ENCODE measurements around the gene SLC25A24. TPM values are rescaled to one million over a fixed set of nuclear protein-coding genes. Genes with fewer than 3 reads are reported as not detected.
"Not testable (repeated sequence)": the region's sequence is repeated elsewhere in the genome, so short reads cannot be mapped to it uniquely, and the experiment has no call there.

The SLC25A24 gene
- 31.7 to 34.3 TPM (median 31.8 TPM) in 3 replicates for total RNA-seq

- TF ChIP-seq CTCF (IDR thresholded peaks at IDR 0.05; ENCODE audit: unreplicated experiment) = no peak
- H3K36me3 Mint-ChIP-seq = peaks cover 28% of the 10 kb centered on the region
- peak; percentile 36 to 77 for DNase-seq (ENCODE audit: low spot score in 2 of 2, unreplicated experiment in 2 of 2)
- H3K4me1 Mint-ChIP-seq = peaks cover 29% of the 10 kb centered on the region
- H3K27ac Mint-ChIP-seq = peak within 1 kb of the TSS; percentile 90
- H3K9me3 Mint-ChIP-seq = peaks cover 16% of the 10 kb centered on the region
- peaks cover 6% of the 10 kb centered on the region for H3K27me3 Mint-ChIP-seq (ENCODE audit: low read depth)
- peak within 1 kb of the TSS; percentile 89 for H3K4me3 Mint-ChIP-seq
These were observed at the start of gene SLC25A24 for GRCh38 chr1:108199781-108200686. SLC25A24 (minus strand) TSS chr1:108200343; CDS start chr1:108200138, 205 bp downstream.

GRCh38 chr1:108243976-108244375, 43.8 kb upstream of the SLC25A24 start, which contains the start of gene NBPF4:
NBPF4 (minus strand) TSS chr1:108244076; CDS start chr1:108243761, 315 bp downstream.
- H3K9me3 Mint-ChIP-seq; DNase-seq (ENCODE audit: low spot score in 2 of 2, unreplicated experiment in 2 of 2); H3K36me3 Mint-ChIP-seq; H3K4me3 Mint-ChIP-seq; H3K4me1 Mint-ChIP-seq; H3K27me3 Mint-ChIP-seq (ENCODE audit: low read depth); H3K27ac Mint-ChIP-seq: not testable (repeated sequence)

GRCh38 chr1:108239426-108239825, 39.3 kb upstream of the SLC25A24 start:
- H3K27me3 Mint-ChIP-seq (ENCODE audit: low read depth); H3K9me3 Mint-ChIP-seq; H3K4me3 Mint-ChIP-seq; H3K36me3 Mint-ChIP-seq; DNase-seq (ENCODE audit: low spot score in 2 of 2, unreplicated experiment in 2 of 2); H3K4me1 Mint-ChIP-seq; H3K27ac Mint-ChIP-seq: not testable (repeated sequence)

GRCh38 chr1:108235308-108235707, 35.2 kb upstream of the SLC25A24 start:
- not testable (repeated sequence) for H3K9me3 Mint-ChIP-seq; H3K4me1 Mint-ChIP-seq; H3K36me3 Mint-ChIP-seq; H3K4me3 Mint-ChIP-seq; DNase-seq (ENCODE audit: low spot score in 2 of 2, unreplicated experiment in 2 of 2); H3K27ac Mint-ChIP-seq; H3K27me3 Mint-ChIP-seq (ENCODE audit: low read depth)

GRCh38 chr1:108232183-108232582, 32.0 kb upstream of the SLC25A24 start:
- H3K4me3 Mint-ChIP-seq; H3K9me3 Mint-ChIP-seq; H3K27me3 Mint-ChIP-seq (ENCODE audit: low read depth); DNase-seq (ENCODE audit: low spot score in 2 of 2, unreplicated experiment in 2 of 2); H3K36me3 Mint-ChIP-seq; H3K4me1 Mint-ChIP-seq; H3K27ac Mint-ChIP-seq: not testable (repeated sequence)

GRCh38 chr1:108229976-108230375, 29.8 kb upstream of the SLC25A24 start:
- not testable (repeated sequence) for H3K27me3 Mint-ChIP-seq (ENCODE audit: low read depth); H3K4me3 Mint-ChIP-seq; H3K36me3 Mint-ChIP-seq; DNase-seq (ENCODE audit: low spot score in 2 of 2, unreplicated experiment in 2 of 2); H3K4me1 Mint-ChIP-seq; H3K9me3 Mint-ChIP-seq; H3K27ac Mint-ChIP-seq

GRCh38 chr1:108227772-108228171, 27.6 kb upstream of the SLC25A24 start:
- not testable (repeated sequence) for H3K36me3 Mint-ChIP-seq; H3K27me3 Mint-ChIP-seq (ENCODE audit: low read depth); H3K4me3 Mint-ChIP-seq; H3K9me3 Mint-ChIP-seq; DNase-seq (ENCODE audit: low spot score in 2 of 2, unreplicated experiment in 2 of 2); H3K27ac Mint-ChIP-seq; H3K4me1 Mint-ChIP-seq

GRCh38 chr1:108226855-108227254, 26.7 kb upstream of the SLC25A24 start:
- not testable (repeated sequence) for H3K4me1 Mint-ChIP-seq; H3K4me3 Mint-ChIP-seq; H3K27ac Mint-ChIP-seq; H3K27me3 Mint-ChIP-seq (ENCODE audit: low read depth); H3K36me3 Mint-ChIP-seq; H3K9me3 Mint-ChIP-seq; DNase-seq (ENCODE audit: low spot score in 2 of 2, unreplicated experiment in 2 of 2)

- not testable (repeated sequence) for H3K4me3 Mint-ChIP-seq; H3K36me3 Mint-ChIP-seq; H3K27ac Mint-ChIP-seq; H3K27me3 Mint-ChIP-seq (ENCODE audit: low read depth); H3K4me1 Mint-ChIP-seq; DNase-seq (ENCODE audit: low spot score in 2 of 2, unreplicated experiment in 2 of 2); H3K9me3 Mint-ChIP-seq
These were observed 23.1 kb upstream of the SLC25A24 start for GRCh38 chr1:108223226-108223625.

GRCh38 chr1:108217515-108218174, 17.5 kb upstream of the SLC25A24 start:
- H3K4me3 Mint-ChIP-seq; DNase-seq (ENCODE audit: low spot score in 2 of 2, unreplicated experiment in 2 of 2); H3K27ac Mint-ChIP-seq; H3K9me3 Mint-ChIP-seq; H3K36me3 Mint-ChIP-seq; H3K4me1 Mint-ChIP-seq; H3K27me3 Mint-ChIP-seq (ENCODE audit: low read depth): not testable (repeated sequence)

GRCh38 chr1:108217007-108217406, 16.9 kb upstream of the SLC25A24 start:
- H3K36me3 Mint-ChIP-seq; H3K4me1 Mint-ChIP-seq; H3K4me3 Mint-ChIP-seq; H3K27ac Mint-ChIP-seq; DNase-seq (ENCODE audit: low spot score in 2 of 2, unreplicated experiment in 2 of 2); H3K9me3 Mint-ChIP-seq: not testable (repeated sequence)
- H3K27me3 Mint-ChIP-seq (ENCODE audit: low read depth) = peaks cover 12% of the 10 kb centered on the region

- H3K36me3 Mint-ChIP-seq; DNase-seq (ENCODE audit: low spot score in 2 of 2, unreplicated experiment in 2 of 2): not testable (repeated sequence)
These were observed 16.1 kb upstream of the SLC25A24 start for GRCh38 chr1:108216028-108216890.

More at GRCh38 chr1:108216028-108216890, 16.1 kb upstream of the SLC25A24 start:
- H3K9me3 Mint-ChIP-seq, H3K27ac Mint-ChIP-seq, H3K4me1 Mint-ChIP-seq, H3K4me3 Mint-ChIP-seq: not testable (repeated sequence)
- H3K27me3 Mint-ChIP-seq (ENCODE audit: low read depth) = peaks cover 17% of the 10 kb centered on the region

All from mesothelial cell of epicardium (in vitro differentiated cells).